Hematopoietic multipotent progenitor cell treated with erythropoietin and hydrocortisone succinate and interleukin-3 and kit ligand, for 6 days (in vitro differentiated cells): Measurements from ENCODE around the gene IFNAR2.

Experiments used
- DNase-seq: peaks from one replicate; pipeline ENCODE4 v3.0.0-alpha.2; 2015

IFNAR2 gene

DNA sequence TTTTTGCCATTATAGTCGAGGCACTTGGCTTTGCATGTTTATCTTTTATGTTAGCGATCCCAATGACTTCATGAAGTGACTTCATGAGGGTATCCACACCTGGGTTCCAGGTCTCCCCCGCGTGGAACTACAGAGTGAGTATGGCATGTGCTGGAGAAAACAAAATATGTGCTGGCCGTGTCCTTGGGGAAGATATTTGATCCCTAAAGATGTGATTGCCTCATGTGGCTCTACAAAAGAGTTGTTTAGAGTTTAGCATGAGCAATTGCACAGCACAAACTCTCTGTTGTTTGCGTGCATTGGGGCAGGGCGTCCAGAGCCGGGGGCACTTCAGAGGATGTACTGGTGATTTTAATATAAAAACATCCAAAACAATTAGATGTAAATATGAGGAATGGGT, 41.2 kb downstream of the IFNAR2 start:
- no peak for DNase-seq

DNA sequence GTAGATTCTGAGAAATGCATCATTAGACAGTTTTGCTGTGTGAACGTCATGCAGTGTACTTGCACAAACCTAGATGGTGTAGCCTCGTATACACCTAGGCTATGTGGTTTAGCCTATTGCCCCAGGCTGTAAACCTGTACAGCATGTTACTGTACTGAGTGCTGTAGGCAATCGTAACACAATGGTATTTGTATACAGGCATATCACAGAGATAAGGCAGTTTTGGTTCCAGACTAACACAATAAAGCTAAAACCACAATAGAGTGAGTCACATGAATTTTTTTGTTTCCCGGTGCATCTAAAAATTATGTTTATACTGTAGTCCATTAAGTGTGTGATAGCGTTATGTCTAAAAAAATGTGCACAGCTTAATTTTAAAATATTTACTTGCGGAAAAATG, 43.3 kb downstream of the IFNAR2 start:
- DNase-seq: no peak

DNA sequence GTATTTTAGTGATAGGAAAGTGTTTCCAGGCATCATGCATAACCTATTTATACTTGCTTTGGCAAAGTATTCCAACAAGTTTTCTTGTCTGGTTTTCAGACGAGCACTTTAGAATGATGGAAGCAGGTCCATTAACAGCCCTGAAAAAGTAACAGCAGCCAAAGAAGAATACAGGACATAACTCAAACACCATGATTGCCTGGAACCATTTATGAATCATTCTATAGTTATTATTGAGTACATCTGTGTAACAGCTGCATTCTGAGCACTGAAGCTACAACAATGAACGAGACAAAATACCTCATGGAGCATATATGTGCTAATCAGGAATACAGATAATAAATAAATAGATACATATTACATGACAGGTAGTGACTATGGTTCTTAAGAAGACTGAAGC, 49.0 kb downstream of the IFNAR2 start:
- DNase-seq: no peak

DNA sequence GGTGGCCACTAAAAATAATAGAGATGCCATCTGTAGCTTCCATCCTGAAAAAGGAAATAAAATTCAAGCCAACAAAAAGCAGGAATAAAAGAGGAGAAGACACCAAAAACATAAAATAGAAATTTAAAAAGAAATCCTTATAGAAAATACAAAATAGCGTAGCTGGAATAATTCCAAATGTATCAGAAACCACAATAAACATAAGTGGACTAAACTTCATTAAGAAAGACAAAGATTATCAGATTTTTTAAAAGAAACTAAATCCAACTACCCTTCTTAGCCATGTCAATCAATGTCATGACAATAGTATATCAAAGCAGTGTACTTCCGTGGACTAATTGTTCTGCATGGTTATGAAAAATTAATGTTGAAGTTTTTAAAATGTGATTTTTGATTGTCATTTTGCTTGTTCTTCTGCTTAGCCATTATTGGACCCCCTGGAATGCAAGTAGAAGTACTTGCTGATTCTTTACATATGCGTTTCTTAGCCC, 49.6 kb downstream of the IFNAR2 start:
- no peak for DNase-seq
